Activated T-helper 17 cell treated with anti-CD3 and anti-CD28 coated beads, Interleukin-2, amount 50 U/mL, for 72 hours (primary cell): Measurements from ENCODE around the gene CCDC177. TPM values are rescaled to one million over a fixed set of nuclear protein-coding genes. Genes with fewer than 3 reads are reported as not detected.

Experiments used
- ATAC-seq: fragments of 150-1000 bp; cut with Tn5 transposase; replicated peaks from 2 replicates; pipeline ENCODE4 v1.10.0; 2021; ENCODE audit warnings: mild to moderate bottlenecking, moderate library complexity
- H3K27ac Mint-ChIP-seq: one replicate; pipeline ENCODE4 v1.8.0; 2022; ENCODE audit warnings: mixed read lengths
- H3K27me3 Mint-ChIP-seq: one replicate; pipeline ENCODE4 v1.8.0; 2022; ENCODE audit warnings: mixed read lengths
- H3K36me3 Mint-ChIP-seq: one replicate; pipeline ENCODE4 v1.8.0; 2022; ENCODE audit warnings: low read depth, mild to moderate bottlenecking, mixed read lengths
- H3K4me1 Mint-ChIP-seq: one replicate; pipeline ENCODE4 v1.8.0; 2022; ENCODE audit warnings: mixed read lengths
- H3K4me3 Mint-ChIP-seq: one replicate; pipeline ENCODE4 v1.8.0; 2022; ENCODE audit warnings: mild to moderate bottlenecking, mixed read lengths
- H3K9me3 Mint-ChIP-seq: one replicate; pipeline ENCODE4 v1.8.0; 2022; ENCODE audit warnings: mixed read lengths
- total RNA-seq, 2 donors: library from RNA; stranded (reverse); gene quantifications; one replicate each; pipeline ENCODE4 v1.2.3, GENCODE V29; 2022

Gene CCDC177
- total RNA-seq, result not detected

GRCh38 chr14:69574263-69574953 is at the start of gene CCDC177:
Gene CCDC177, minus strand, starts transcription at chr14:69574871. Its CDS starts 1,249 bp downstream, at chr14:69573622.
- H3K9me3 Mint-ChIP-seq, result no peaks in the 10 kb centered on the region
- H3K27ac Mint-ChIP-seq, result no peak within 1 kb of the TSS
- H3K27me3 Mint-ChIP-seq, result peaks cover 37% of the 10 kb centered on the region
- H3K4me1 Mint-ChIP-seq, result peaks cover 5% of the 10 kb centered on the region
- peak; percentile 86 for ATAC-seq
- H3K36me3 Mint-ChIP-seq, result peaks cover 5% of the 10 kb centered on the region
- H3K4me3 Mint-ChIP-seq, result peak within 1 kb of the TSS; percentile 83

- peak overlapping the region; percentile 90 for H3K4me3 Mint-ChIP-seq
- H3K27ac Mint-ChIP-seq, result peak overlapping the region; percentile 87
- peaks cover 65% of the 10 kb centered on the region for H3K4me1 Mint-ChIP-seq
- ATAC-seq, result no peak
- H3K9me3 Mint-ChIP-seq, result no peaks in the 10 kb centered on the region
- H3K27me3 Mint-ChIP-seq, result no peaks in the 10 kb centered on the region
- H3K36me3 Mint-ChIP-seq, result peaks cover 64% of the 10 kb centered on the region
Observed at GRCh38 chr14:69624136-69624535, 49.5 kb upstream of the CCDC177 start.

GRCh38 chr14:69620981-69621380 is 46.3 kb upstream of the CCDC177 start:
- Mint-ChIP-seq H3K36me3 (peaks cover 78% of the 10 kb centered on the region), H3K27ac (peak overlapping the region; percentile 96), H3K4me3 (peak overlapping the region; percentile 96), H3K27me3 (no peaks in the 10 kb centered on the region), H3K9me3 (no peaks in the 10 kb centered on the region), H3K4me1 (peaks cover 73% of the 10 kb centered on the region)
- ATAC-seq, result no peak

GRCh38 chr14:69620211-69620611 is 45.5 kb upstream of the CCDC177 start:
- Mint-ChIP-seq H3K36me3 (peaks cover 82% of the 10 kb centered on the region), H3K27ac (peak overlapping the region; percentile 96), H3K4me3 (peak overlapping the region; percentile 96), H3K4me1 (peaks cover 73% of the 10 kb centered on the region), H3K27me3 (no peaks in the 10 kb centered on the region), H3K9me3 (no peaks in the 10 kb centered on the region)
- ATAC-seq, result peak; percentile 14

GRCh38 chr14:69619012-69619411 is 44.3 kb upstream of the CCDC177 start:
- ATAC-seq, result peak; percentile 21
- H3K27ac Mint-ChIP-seq, result peak overlapping the region; percentile 96
- peaks cover 80% of the 10 kb centered on the region for H3K4me1 Mint-ChIP-seq
- no peaks in the 10 kb centered on the region for H3K9me3 Mint-ChIP-seq
- H3K4me3 Mint-ChIP-seq, result peak overlapping the region; percentile 96
- H3K36me3 Mint-ChIP-seq, result peaks cover 82% of the 10 kb centered on the region
- H3K27me3 Mint-ChIP-seq, result no peaks in the 10 kb centered on the region

GRCh38 chr14:69617796-69618195 is 43.1 kb upstream of the CCDC177 start:
- ATAC-seq, result no peak
- peaks cover 86% of the 10 kb centered on the region for H3K36me3 Mint-ChIP-seq
- peak overlapping the region; percentile 96 for H3K4me3 Mint-ChIP-seq

GRCh38 chr14:69616408-69616773 is 41.7 kb upstream of the CCDC177 start:
- Mint-ChIP-seq H3K4me3 (peak overlapping the region; percentile 96), H3K4me1 (peaks cover 69% of the 10 kb centered on the region), H3K36me3 (peaks cover 93% of the 10 kb centered on the region), H3K27me3 (no peaks in the 10 kb centered on the region), H3K27ac (peak overlapping the region; percentile 96), H3K9me3 (no peaks in the 10 kb centered on the region)
- ATAC-seq, result no peak

More at GRCh38 chr14:69617796-69618195, 43.1 kb upstream of the CCDC177 start:
- peaks cover 76% of the 10 kb centered on the region for H3K4me1 Mint-ChIP-seq
- H3K27ac Mint-ChIP-seq, result peak overlapping the region; percentile 96
- H3K27me3 Mint-ChIP-seq, result no peaks in the 10 kb centered on the region
- H3K9me3 Mint-ChIP-seq, result no peaks in the 10 kb centered on the region

- Mint-ChIP-seq H3K27me3 (no peaks in the 10 kb centered on the region), H3K36me3 (peaks cover 86% of the 10 kb centered on the region), H3K27ac (peak overlapping the region; percentile 96), H3K4me1 (peaks cover 63% of the 10 kb centered on the region), H3K9me3 (no peaks in the 10 kb centered on the region), H3K4me3 (peak overlapping the region; percentile 96)
- peak; percentile 50 for ATAC-seq
Observed at GRCh38 chr14:69615496-69616407, 41.1 kb upstream of the CCDC177 start.

- peak overlapping the region; percentile 96 for H3K4me3 Mint-ChIP-seq
- H3K36me3 Mint-ChIP-seq, result peaks cover 80% of the 10 kb centered on the region
Observed at GRCh38 chr14:69615121-69615495, 40.4 kb upstream of the CCDC177 start.

GRCh38 chr14:69614592-69614991 is 39.9 kb upstream of the CCDC177 start:
- Mint-ChIP-seq H3K4me3 (peak overlapping the region; percentile 96), H3K27me3 (no peaks in the 10 kb centered on the region), H3K36me3 (peaks cover 75% of the 10 kb centered on the region), H3K27ac (peak overlapping the region; percentile 96), H3K4me1 (peaks cover 62% of the 10 kb centered on the region), H3K9me3 (no peaks in the 10 kb centered on the region)
- ATAC-seq, result no peak

More at GRCh38 chr14:69615121-69615495, 40.4 kb upstream of the CCDC177 start:
- ATAC-seq, result no peak
- Mint-ChIP-seq H3K9me3 (no peaks in the 10 kb centered on the region), H3K4me1 (peaks cover 62% of the 10 kb centered on the region), H3K27ac (peak overlapping the region; percentile 96), H3K27me3 (no peaks in the 10 kb centered on the region)

GRCh38 chr14:69613312-69614073 is 38.8 kb upstream of the CCDC177 start:
- Mint-ChIP-seq H3K36me3 (peaks cover 64% of the 10 kb centered on the region), H3K9me3 (no peaks in the 10 kb centered on the region), H3K27ac (peak overlapping the region; percentile 96), H3K4me1 (peaks cover 53% of the 10 kb centered on the region), H3K27me3 (no peaks in the 10 kb centered on the region), H3K4me3 (peak overlapping the region; percentile 96)
- no peak for ATAC-seq

- H3K27me3 Mint-ChIP-seq, result no peaks in the 10 kb centered on the region
- no peak for ATAC-seq
- H3K4me3 Mint-ChIP-seq, result peak overlapping the region; percentile 96
- H3K27ac Mint-ChIP-seq, result peak overlapping the region; percentile 96
- no peaks in the 10 kb centered on the region for H3K9me3 Mint-ChIP-seq
- peaks cover 56% of the 10 kb centered on the region for H3K36me3 Mint-ChIP-seq
- peaks cover 47% of the 10 kb centered on the region for H3K4me1 Mint-ChIP-seq
Observed at GRCh38 chr14:69612783-69613130, 38.1 kb upstream of the CCDC177 start.

GRCh38 chr14:69612014-69612782 is 37.5 kb upstream of the CCDC177 start:
- H3K36me3 Mint-ChIP-seq, result peaks cover 51% of the 10 kb centered on the region

More at GRCh38 chr14:69612014-69612782, 37.5 kb upstream of the CCDC177 start:
- H3K27ac Mint-ChIP-seq, result peak overlapping the region; percentile 96
- H3K9me3 Mint-ChIP-seq, result no peaks in the 10 kb centered on the region
- peak; percentile 41 for ATAC-seq
- peak overlapping the region; percentile 96 for H3K4me3 Mint-ChIP-seq
- no peaks in the 10 kb centered on the region for H3K27me3 Mint-ChIP-seq
- peaks cover 45% of the 10 kb centered on the region for H3K4me1 Mint-ChIP-seq
